HuH-7.5 (cell line): ENCODE data around the gene ZBTB17.
"Not testable (repeated sequence)": the region's sequence is repeated elsewhere in the genome, so short reads cannot be mapped to it uniquely, and the experiment has no call there.

Experiments
- DNase-seq: peaks from one replicate; pipeline ENCODE4 v3.0.0; 2011; ENCODE audit warnings: low spot score

Gene ZBTB17

DNA sequence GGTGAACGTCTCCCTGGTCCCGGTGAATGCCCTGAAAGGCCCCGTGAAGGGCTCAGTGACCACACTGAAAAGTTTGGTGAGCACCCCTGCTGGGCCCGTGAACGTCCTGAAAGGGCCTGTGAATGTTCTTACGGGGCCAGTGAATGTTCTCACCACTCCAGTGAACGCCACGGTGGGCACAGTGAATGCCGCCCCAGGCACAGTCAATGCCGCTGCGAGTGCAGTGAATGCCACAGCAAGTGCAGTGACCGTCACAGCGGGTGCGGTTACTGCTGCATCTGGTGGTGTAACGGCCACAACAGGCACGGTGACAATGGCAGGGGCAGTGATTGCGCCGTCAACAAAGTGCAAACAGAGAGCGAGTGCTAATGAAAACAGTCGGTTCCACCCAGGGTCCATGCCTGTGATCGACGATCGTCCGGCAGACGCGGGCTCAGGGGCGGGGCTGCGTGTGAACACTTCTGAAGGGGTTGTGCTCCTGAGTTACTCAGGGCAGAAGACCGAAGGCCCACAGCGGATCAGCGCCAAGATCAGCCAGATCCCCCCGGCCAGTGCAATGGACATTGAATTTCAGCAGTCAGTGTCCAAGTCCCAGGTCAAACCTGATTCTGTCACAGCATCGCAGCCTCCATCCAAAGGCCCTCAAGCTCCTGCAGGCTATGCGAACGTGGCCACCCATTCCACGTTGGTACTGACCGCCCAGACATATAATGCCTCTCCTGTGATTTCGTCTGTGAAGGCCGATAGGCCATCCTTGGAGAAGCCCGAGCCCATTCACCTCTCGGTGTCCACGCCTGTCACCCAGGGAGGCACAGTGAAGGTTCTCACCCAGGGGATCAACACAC, 41.5 kb downstream of the ZBTB17 start:
- no peak for DNase-seq

DNA sequence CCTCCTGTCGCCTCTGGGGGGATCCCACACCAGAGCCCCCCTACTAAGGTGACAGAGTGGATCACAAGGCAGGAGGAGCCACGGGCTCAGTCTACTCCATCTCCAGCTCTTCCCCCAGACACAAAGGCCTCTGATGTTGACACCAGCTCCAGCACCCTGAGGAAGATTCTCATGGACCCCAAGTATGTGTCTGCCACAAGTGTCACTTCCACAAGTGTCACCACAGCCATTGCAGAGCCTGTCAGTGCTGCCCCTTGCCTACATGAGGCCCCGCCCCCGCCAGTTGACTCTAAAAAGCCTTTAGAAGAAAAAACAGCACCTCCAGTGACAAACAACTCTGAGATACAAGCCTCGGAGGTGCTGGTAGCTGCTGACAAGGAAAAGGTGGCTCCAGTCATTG, 42.2 kb downstream of the ZBTB17 start:
- no peak for DNase-seq

DNA sequence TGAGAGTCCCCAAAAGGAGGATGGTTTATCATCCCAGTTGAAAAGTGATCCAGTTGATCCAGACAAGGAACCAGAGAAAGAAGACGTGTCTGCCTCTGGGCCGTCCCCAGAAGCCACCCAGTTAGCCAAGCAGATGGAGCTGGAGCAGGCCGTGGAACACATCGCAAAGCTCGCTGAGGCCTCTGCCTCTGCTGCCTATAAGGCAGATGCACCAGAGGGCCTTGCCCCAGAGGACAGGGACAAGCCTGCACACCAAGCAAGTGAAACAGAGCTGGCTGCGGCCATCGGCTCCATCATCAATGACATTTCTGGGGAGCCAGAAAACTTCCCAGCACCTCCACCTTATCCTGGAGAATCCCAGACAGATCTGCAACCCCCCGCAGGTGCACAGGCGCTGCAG, 43.3 kb downstream of the ZBTB17 start:
- DNase-seq = no peak

DNA sequence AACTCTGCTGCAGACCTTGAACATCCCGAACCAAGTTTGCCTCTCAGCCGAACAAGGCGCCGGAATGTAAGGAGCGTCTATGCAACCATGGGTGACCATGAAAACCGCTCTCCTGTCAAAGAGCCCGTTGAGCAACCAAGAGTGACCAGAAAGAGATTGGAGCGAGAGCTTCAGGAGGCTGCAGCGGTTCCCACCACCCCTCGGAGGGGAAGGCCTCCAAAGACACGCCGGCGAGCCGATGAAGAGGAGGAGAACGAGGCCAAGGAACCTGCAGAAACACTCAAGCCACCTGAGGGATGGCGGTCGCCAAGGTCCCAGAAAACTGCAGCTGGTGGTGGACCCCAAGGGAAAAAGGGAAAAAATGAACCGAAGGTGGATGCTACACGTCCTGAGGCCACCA, 44.0 kb downstream of the ZBTB17 start:
- no peak for DNase-seq

DNA sequence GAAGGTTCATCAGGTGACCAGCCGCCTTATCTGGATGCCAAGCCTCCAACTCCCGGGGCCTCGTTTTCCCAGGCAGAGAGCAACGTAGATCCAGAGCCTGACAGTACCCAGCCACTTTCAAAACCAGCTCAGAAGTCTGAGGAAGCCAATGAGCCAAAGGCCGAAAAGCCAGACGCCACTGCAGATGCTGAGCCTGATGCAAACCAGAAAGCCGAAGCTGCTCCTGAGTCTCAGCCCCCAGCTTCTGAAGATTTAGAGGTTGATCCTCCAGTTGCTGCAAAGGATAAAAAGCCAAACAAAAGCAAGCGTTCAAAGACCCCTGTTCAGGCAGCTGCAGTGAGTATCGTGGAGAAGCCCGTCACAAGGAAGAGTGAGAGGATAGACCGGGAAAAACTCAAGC, 44.5 kb downstream of the ZBTB17 start:
- no peak for DNase-seq

DNA sequence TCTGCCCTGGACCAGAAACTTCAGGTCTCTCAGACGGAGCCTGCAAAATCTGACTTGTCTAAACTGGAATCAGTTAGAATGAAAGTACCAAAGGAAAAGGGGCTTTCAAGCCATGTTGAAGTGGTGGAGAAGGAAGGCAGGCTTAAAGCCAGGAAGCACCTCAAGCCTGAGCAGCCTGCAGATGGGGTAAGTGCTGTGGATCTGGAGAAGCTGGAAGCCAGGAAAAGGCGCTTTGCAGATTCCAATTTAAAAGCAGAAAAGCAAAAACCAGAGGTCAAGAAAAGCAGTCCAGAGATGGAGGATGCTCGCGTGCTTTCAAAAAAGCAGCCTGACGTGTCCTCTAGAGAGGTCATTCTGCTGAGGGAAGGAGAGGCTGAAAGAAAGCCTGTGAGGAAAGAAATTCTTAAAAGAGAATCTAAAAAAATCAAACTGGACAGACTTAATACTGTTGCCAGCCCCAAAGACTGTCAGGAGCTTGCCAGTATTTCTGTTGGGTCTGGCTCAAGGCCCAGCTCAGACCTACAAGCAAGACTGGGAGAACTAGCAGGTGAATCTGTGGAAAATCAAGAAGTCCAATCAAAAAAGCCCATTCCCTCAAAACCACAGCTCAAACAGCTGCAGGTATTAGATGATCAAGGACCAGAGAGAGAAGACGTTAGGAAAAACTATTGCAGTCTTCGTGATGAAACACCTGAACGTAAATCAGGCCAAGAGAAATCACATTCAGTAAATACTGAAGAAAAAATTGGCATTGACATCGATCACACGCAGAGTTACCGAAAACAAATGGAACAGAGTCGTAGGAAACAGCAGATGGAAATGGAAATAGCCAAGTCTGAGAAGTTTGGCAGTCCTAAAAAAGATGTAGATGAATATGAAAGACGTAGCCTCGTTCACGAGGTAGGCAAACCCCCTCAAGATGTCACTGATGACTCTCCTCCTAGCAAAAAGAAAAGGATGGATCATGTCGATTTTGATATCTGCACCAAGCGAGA, 46.6 kb downstream of the ZBTB17 start:
- DNase-seq = no peak

DNA sequence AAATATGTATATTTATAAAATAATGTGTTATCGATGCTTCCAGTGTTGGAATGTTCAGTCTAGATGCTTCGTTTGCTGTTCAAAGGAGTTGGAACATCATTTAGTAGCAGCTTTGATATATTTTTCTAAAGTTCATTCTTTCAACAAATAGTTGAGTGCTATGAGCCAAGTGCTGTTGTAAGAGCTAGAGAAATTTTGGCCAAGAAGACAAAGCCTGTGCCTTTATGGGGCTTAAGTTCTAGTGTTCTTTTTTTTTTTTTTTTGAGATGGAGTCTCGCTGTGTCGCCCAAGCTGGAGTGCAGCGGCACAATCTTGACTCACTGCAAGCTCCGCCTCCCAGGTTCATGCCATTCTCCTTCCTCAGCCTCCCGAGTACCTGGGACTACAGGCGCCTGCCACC, 49.5 kb downstream of the ZBTB17 start:
- not testable (repeated sequence) for DNase-seq

DNA sequence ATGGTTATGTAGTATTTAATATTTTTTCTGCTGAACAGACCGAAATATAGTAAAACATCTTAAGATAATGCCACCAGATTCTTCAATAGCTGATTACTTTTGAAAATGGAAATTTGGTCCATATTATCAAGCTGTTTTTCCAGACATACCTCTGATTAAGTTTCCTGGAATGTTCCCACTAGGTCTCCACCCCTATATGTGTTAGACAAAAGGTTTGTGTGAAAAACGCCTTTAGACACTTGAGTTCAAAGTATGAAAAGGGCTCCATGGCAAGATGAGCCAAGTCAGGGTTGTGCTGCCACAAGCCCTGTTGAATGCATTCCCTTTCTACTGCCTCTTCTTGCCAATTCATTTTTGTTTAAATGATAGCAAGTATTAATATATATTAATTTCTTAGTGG, 52.7 kb downstream of the ZBTB17 start:
- DNase-seq = no peak

DNA sequence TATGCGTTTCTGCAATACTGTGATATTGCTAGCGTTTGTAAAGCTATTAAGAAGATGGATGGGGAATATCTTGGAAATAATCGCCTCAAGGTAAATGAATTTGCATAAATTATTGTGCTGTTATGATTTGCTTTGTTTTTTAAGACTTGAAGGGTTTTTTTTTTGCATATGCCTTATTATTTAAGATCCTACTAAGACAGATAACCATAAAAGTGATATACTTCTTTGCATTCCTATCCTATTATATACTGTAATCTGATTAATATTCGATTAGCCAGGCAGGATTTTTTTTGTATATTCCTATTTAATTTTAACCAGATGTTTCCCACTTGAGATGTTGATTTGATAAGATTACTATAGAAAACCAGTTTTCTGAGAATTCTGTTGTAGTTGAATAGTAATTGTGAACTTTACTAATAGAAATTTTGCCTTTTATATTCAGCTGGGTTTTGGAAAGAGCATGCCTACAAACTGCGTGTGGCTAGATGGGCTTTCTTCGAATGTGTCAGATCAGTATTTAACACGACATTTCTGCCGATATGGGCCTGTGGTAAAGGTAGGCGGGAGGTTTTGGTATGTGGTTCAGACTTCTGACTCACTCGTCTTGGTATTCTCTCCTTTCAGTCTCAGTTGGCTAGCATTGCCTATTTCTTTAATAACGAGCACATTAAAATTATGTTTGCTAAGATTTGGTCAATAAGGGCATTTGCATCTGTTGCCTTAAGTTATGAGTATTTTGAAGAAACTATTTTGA, 56.8 kb downstream of the ZBTB17 start:
- no peak for DNase-seq

DNA sequence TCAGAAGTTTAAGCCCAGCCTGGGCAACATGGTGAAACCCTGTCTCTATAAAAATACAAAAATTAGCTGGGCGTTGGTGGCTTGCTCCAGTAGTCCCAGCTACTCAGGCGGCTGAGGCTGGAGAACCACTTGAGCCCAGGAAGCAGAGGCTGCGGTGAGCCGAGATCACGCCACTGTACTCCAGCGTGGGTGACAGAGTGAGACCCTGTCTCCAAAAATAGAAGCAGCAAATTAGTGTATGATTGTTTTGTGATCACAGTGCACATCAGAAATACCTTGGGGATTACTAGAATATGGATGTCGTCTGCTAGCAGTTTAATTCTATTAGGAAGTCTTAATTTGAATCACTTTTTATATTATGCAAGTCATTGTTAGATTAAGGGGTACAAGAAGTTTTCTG, 59.0 kb downstream of the ZBTB17 start:
- no peak for DNase-seq

DNA sequence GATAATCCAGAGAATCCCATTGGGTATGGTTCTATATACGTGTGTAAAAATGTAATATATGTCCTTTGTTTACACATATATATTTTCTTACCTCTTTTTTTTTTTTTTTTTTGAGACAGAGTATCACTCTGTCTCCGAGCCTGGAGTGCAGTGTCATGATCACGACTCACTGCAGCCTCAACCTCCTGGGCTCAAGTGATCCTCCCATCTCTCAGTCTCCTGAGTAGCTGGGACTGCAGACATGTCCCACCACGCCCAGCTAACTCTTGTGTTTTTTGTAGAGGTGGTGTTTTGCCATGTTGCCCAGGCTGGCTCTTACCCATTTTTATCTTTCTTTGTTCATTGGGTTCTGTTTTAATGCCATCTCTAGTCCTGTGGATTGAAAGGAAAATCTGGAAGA, 59.5 kb downstream of the ZBTB17 start:
- no peak for DNase-seq

DNA sequence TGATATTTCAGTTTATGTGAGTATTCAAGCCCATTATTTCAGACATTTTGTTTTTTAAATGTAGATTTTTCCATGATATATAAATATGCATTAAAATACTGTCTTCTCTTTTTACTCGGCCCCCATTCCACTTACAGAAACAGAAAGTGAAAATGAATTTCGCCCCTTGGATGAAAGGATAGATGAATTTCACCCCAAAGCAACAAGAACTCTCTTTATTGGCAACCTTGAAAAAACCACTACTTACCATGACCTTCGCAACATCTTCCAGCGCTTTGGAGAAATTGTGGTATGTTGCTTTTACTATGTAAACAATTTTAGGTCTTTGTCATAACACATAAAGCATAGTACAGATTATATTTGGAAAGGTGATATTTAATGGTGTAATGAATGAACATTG, 59.9 kb downstream of the ZBTB17 start:
- no peak for DNase-seq

DNA sequence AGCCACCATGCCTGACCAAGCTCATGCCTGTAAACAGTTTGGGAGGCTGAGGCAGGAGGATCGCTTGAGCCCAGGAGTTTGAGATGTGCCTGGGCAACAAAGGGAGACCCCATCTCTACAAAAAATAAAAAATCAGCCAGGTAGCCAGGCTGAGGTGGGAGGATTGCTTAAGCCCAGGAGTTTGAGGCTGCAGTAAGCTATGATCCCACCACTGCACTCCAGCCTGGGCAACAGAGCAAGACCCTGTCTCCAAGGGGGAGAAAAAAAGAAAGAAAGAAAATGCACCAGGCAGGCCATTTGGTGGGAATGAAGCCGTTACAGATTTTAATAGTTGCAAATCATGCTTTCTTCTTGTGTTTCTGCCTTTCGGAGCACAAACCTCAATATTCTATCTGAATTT, 62.3 kb downstream of the ZBTB17 start:
- DNase-seq = not testable (repeated sequence)

DNA sequence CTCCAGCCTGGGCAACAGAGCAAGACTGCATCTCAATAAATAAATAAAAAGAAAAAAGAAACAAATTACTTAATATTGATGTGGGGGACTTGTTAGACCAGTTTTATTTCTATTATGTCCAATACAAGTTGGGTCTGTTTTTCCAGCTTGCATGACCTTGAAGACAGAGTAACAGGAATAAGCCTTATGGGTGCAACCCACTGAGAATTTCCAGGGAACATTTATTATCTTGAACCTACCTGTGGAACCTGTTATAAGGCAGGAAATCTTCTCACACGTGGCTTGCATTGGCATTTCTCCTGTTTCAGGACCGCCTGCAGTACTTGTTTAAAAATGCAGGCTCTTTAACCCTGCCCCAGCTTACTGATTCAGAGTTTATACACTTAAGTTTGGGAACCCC, 64.0 kb downstream of the ZBTB17 start:
- no peak for DNase-seq

DNA sequence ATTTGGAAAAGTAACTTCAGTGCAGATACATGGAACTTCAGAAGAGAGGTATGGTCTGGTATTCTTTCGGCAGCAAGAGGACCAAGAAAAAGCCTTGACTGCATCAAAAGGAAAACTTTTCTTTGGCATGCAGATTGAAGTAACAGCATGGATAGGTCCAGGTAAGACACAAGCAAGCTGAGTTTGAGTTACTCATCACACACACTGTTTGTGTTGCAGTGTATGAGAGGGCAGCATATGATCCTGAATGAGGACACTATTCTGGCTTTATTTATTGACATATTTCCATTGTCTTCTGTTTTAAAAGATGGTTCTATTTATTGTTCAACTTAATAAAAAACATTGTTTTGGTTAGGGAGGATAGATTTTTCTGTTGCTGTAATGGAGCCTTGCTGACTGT, 64.8 kb downstream of the ZBTB17 start:
- DNase-seq = no peak

DNA sequence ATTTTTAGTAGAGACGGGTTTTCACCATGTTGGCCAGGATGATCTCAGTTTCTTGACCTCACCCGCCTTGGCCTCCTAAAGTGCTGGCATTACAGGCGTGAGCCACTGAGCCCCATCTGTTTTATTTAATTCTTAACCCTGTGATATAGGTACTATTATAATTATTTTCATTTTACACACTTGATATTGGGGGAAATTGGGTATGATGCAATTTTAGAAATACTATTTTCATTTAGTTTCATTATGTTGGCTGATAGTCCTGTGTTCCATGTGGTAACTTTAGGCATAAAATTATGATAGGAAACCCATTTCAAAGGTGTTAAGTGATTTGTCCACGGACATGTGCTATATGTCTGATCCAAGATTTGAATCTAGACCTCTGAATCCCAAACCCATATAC, 67.3 kb downstream of the ZBTB17 start:
- DNase-seq = no peak

DNA sequence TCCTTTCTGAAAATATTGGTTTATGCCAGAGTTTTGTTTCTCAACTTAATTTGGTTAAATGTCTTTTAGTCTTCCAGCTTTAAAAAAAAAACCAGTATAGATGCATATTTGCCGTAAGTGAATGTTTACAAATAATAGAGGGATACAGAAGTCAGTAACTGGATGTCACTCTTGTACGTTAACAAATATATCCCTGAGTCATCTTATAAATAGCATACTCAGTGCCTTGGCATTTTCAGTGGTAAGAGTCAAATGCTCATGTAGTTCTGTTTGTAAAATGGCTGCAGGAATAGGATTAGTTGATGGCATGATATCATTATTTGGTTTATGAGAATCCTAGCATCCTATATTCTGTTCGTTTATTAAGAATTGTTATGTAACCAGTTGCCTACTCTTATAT, 73.0 kb downstream of the ZBTB17 start:
- DNase-seq = no peak

DNA sequence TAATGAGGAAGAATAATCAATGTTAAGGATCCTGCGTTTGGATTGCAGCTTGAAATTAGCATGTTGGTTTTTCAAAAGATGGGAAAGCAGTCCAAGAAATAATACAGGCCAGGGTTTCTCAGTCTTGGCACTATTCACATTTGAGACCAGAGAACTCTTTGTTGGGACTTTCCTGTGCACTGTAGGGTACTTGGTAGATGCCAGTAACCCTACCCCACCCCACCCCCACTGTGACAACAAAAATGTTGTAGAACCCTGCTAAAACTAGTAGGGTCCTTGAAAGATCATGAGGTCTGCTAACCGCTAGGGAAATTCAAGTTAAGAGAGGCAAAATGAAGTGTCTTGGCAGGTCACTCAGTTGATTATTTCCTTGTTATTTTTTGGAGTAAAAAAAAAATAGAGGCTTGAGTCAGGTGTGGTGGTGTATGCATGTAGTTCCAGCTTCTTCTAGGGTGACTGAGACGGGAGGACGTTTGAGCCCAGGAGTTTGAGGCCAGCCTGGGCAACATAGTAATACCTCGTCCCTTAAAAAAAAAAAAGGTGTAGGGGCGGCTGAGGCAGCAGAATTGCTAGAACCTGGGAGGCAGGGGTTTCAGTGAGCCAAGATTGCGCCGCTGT, 75.1 kb downstream of the ZBTB17 start:
- no peak for DNase-seq

DNA sequence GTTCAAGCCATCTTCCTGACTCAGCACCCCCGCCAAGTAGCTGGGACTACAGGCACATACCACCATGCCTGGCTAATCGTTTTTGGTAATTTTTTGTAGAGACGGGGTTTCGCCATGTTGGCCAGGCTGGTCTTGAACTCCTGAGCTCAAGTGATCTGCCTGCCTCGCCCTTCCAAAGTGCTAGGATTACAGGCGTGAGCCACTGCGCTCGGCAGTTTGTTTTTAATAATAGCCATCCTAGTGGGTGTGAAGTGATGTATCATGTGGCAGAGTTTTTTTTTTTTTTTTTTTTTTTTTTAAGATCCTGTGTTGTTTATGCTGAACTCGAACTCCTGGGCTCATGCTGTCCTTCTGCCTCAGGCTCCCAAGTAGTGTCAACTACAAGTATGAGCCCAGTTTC, 76.6 kb downstream of the ZBTB17 start:
- DNase-seq = no peak

DNA sequence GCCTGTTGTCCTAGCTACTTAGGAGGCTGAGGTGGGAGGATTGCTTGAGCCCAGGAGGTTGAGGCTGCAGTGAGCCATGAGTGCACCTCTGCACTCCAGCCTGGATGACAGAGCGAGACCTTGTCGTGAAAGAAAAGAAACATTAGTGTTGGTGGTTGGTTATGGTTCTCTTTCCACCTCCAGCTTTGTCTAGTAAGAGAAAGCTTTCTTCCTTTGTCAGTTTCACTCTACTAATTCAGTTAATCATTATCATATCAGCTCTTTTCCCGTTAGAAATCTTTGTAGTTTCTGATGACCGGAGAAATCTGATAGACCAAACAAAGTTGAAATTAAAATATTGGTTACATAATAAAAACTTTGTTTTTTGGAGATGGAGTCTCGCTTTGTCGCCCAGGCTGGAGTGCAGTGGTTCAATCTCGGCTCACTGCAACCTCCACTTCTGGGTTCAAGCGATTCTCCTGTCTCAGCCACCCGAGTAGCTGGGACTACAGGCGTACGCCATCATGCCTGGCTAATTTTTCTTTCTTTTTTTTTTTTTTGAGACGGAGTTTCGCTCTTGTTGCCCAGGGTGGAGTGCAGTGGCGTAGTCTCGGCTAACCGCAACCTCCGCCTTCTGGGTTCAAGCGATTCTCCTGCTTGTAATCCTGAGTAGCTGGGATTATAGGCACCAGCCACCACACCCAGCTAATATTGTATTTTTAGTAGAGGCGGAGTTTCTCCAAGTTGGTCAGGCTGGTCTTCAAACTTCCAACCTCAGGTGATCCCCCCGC, 78.9 kb downstream of the ZBTB17 start:
- DNase-seq = not testable (repeated sequence)

DNA sequence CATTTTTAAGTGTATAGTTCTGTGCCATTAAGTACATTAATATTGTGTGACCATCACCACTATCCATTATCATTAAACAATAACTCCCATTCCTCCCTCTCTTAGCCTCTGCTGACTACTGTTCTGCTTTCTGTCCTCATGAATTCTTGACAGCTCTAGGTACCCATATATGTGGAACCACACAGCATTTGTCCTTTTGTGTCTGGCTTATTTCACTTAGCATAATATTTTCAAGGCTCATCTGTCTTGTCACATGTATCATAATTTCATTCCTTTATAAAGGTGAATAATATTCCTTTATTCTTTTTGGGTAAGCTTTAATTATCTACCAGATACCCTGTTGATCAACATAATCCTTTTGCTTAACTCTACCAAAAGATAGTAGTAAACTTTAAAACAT, 80.7 kb downstream of the ZBTB17 start:
- DNase-seq = no peak
